GM19239 (cell line): Measurements from ENCODE around the gene SMPD3.

Experiments used
- DNase-seq: peaks from one replicate; pipeline ENCODE4 v3.0.0; 2011; ENCODE audit warnings: low spot score; ENCODE audit not compliant: insufficient read length
- FAIRE-seq: peaks from 2 replicates; lab custom pipeline; 2011; peaks lifted over from hg19 to GRCh38; lab: Jason Lieb, UNC

SMPD3 gene

GRCh38 chr16:68411086-68411485 is 37.2 kb downstream of the SMPD3 start:
- FAIRE-seq (no peak), DNase-seq (no peak)

GRCh38 chr16:68408967-68409366 is 39.3 kb downstream of the SMPD3 start:
- FAIRE-seq (no peak), DNase-seq (no peak)

DNA sequence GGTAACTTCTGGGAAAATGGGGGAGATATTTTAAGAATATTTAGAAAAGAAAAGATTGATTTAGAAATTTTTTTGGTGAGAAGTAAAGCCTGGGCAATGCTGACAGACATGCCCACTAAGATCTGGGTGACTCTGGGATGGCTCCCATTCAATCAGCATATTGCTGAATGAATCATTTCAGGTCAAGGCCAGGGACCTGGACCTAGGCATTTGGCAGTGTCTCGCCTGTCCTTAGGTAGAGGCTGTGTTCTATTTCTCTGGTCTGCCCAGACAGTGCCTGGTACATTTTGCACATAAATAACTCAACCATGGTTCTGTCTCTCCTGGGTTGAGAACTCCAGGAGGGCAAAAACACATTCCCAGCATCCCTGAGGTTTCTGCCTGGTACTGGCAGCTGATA is 39.9 kb downstream of the SMPD3 start:
- DNase-seq, result no peak
- no peak for FAIRE-seq

GRCh38 chr16:68406458-68407152 is 41.7 kb downstream of the SMPD3 start:
- FAIRE-seq (no peak), DNase-seq (no peak)

DNA sequence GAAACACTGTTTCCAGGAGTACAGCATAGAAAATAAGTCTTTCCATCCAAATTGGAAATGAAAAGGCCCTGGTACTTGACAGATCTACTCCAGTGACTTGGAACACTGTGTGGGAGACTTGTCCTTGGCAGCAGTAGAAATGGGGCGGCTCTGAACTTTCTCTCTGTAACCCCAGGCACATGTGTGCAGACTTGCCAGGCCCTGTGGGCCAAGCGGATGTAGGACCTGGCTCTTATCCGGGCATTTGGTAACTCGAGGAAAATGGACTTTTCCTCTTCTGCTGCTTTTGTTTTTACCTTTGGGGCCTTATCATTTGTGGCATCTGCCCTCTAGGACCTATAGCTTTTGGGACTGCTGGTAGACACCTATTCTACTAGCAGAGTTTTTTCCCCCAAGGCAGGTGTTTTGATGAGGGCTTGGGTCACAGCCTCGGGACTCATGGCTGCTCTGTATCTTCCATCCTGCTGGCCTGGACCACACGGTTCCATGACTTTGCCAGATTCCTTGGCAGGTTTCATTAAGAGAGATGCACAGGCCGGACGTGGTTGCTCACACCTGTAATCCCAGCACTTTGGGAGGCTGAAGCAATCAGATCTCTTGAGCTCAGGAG is 43.5 kb downstream of the SMPD3 start:
- DNase-seq (no peak), FAIRE-seq (no peak)

DNA sequence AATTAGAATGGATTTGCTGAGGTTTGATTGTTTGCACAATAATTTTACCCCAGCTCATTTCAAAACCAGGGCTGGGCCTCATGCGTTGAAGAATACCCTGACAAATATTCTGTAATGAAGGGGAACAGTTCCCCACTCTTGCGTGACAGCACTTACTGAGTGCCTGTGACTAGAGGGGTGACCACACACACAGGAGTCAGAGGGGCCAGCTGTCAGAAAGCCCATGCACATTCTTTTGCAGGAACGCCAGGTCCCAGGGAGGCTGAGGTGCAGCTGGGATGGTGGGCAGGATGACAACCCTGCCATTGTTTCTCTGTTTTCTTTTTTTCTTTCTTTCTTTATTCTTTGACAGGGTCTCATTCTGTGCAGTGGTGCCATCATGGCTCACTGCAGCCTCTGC is 44.6 kb downstream of the SMPD3 start:
- DNase-seq, result no peak
- no peak for FAIRE-seq

GRCh38 chr16:68403177-68403576 is 45.1 kb downstream of the SMPD3 start:
- DNase-seq (no peak), FAIRE-seq (no peak)

DNA sequence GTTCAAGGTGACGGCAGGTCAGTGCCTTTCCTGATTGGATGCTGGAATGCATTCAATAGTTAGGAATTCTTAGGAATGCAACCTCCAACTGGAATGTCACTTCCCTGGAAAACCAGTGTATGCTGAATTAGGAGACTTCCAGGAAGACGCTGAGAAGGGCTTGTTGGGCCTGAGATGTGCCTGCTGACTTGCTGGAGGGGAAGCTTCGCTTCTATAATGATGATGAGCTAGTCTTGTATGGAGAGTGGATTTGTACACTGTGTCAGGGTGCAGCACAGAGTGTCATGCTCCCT is 45.6 kb downstream of the SMPD3 start:
- no peak for FAIRE-seq
- no peak for DNase-seq

- DNase-seq, result no peak
- no peak for FAIRE-seq
Measured at GRCh38 chr16:68401871-68402747, 46.2 kb downstream of the SMPD3 start.

GRCh38 chr16:68400924-68401460 is 47.3 kb downstream of the SMPD3 start:
- FAIRE-seq (no peak), DNase-seq (no peak)

DNA sequence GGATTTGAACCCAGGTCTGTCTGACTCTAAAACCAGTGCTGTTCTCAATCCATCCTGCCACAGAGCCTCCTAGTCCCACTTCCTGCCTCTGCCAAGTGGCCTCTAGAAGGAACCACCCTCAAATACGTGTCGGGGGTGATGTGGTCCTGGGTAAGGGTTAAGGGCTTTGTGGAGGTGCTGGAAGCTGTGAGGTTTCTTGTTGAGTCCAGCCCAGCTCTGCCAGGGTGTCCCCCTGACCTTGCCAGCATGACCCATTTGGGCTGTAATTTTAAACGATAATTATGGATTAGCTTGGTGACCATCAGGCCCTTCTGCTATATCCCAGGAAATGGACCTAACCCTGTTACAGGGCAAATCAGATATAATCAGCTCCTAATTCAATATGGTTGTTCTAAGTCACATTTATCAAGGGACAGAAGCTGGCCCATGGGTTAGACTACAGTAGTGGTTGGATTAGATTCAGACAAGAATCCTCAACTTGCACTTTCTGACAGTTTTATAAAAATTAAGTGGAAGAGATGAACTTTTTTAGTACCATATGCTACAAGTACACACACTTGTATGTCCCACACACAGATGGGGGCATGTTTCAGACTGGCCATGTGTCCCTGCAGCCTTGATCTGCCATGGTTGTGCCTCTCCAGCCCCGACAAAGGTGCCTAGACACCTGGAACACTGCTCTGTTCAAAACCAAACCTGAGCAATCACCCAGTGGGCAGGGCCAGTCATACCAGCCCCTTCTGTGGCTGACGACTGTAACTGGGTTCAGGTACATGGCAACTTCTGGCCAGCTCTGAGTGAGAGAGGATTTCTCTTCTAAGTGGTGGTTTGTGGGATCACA is 48.0 kb downstream of the SMPD3 start:
- DNase-seq (no peak), FAIRE-seq (no peak)

DNA sequence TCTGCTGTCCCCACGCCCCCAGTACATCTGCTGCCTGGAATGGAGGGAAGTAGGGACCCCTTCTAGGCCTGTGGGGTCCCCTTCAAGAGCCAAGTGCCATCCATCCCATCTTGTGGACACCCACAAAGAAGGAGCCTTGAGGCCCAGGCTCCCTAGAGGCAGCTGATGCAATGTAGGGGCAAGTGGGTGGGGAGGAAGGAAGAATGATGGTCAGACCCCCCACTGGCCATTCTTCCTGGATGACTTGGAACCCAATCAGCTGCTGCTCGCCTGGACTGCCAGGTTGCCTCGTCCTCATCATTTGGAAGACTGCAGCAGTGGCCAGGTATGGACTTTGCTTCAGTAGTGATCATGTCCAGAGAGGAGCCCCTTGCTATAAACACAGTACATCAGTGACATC is 48.9 kb downstream of the SMPD3 start:
- DNase-seq (no peak), FAIRE-seq (no peak)

DNA sequence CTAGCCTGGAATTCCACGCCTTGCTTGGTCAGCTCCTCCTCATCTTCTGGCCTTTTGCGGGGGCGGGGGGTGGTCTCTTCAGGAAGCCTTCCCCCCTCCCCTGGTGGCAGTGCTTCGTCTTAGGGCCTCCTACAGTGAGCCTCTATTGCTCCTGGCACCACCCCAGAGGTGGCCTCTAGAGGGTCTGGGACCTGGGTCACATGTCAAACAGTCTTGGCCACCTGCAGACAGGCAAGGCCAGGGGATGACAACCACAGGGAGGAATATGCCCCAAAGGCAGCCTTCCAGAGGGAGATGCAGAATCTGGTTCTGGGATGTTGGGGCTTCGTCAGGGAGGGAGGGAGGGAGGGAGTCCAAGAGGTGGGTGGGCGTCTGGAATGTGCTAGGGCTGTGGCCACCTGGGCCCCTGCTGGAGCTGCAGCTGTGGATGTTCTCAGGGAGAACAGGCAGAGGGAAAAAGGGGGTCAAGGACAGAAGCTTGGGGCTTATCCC is 50.6 kb downstream of the SMPD3 start:
- no peak for FAIRE-seq
- no peak for DNase-seq

GRCh38 chr16:68396481-68396880 is 51.8 kb downstream of the SMPD3 start:
- DNase-seq, result no peak
- peak; percentile 57 for FAIRE-seq

DNA sequence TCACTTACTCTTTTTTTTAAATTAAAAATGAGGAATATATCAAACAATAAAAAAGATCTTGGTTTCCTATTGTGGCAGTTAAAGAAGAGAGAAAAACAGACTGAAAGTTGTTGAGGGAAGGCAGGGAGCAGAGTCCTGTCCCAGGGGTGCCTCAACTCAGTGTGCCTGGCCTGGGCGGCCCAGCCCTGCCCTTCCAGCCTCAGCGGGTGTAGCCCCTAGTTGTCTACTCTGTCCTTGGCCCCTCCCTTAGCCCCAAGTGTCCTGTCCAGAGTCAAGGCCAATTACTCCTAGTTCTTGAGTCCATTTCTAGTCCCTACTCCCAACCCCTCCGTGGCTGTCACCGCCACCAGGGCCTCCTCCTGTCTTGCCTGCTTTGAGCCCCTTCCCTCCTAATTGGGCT is 52.5 kb downstream of the SMPD3 start:
- FAIRE-seq (no peak), DNase-seq (no peak)

DNA sequence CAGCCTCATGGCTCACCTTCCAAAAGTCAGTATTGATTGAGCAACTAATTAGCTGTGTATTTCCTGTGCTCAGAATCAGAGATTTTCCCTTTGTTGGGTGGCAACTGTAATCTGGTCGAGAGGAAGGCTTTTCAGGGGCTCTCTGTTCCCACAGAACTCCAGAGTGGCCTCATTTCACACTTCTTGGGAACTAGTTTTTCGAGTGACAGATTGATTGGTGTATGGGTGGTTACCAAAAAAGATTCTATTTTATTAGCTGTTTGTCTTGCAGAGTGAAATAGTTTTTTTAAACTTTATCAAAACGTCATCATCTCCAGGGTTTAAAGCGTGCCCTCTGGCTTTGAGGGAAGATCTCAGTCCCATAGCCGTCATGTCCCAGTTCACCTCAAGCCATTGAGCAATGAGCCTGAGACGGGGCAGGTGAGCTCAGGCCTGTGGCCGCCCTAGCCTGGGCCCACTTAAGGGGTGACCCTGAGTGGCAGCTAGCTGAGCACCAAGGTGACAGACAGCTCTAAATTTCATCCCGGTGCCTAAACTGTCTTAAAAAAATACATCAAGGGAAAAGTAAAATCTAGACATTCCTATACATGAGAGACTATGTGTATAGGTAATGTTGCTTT is 53.0 kb downstream of the SMPD3 start:
- FAIRE-seq, result no peak
- no peak for DNase-seq

- no peak for FAIRE-seq
- no peak for DNase-seq
Measured at GRCh38 chr16:68393333-68393732, 55.0 kb downstream of the SMPD3 start.

GRCh38 chr16:68389750-68390371 is 58.4 kb downstream of the SMPD3 start:
- DNase-seq (no peak), FAIRE-seq (no peak)

GRCh38 chr16:68389006-68389405 is 59.3 kb downstream of the SMPD3 start:
- DNase-seq (no peak), FAIRE-seq (no peak)
